HG03280 (cell line): ENCODE measurements around the gene NNT.
"Not testable (repeated sequence)": the region's sequence is repeated elsewhere in the genome, so short reads cannot be mapped to it uniquely, and the experiment has no call there.

Source experiments
- ATAC-seq: cut with Tn5 transposase; IDR thresholded peaks from one replicate; pipeline ENCODE4 v1.9.1; 2021; ENCODE audit warnings: mild to moderate bottlenecking, moderate library complexity; ENCODE audit not compliant: unreplicated experiment

The NNT gene

GRCh38 chr5:43602461-43603343 lies at the start of gene NNT:
Gene NNT (plus strand): TSS chr5:43603180. CDS start chr5:43609196, 6,016 bp downstream.
- peak; percentile 82 for ATAC-seq

DNA sequence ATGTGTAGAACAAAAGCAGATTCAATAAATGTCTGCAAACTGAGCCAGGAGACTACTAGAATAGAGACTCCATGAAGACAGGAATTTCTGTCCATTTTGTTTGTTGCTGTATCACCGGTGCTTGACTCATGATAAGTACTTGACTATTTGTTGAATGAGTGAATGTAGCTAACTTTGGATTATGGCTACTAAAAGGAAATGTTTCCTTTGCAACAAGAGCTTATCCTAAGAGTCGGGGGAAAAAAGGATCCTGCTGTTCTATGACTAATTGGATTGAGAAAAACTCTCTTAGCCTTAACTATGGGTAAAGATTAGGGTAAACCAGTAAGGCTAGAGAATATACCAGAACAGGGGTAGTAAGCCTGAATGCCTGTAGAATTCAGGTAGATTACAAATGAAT lies 49.6 kb upstream of the NNT start:
- ATAC-seq: no peak

DNA sequence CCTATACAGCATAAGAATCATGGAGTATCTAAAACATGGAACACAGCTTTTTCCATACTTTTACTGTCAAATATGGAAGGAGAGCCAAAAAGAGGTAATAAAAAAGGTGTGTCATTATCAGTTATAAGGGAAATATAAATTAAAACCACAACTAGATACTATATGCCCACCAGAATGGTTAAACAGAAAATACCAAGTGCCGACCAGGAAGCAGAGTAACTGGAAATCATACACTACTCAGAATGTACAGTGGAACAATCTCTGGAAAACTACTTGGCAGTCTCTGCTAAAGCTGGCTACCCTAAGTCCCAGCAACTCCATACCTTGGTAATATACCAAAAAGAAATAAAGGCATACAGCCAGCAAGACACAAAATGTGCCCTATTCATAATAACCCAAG lies 48.5 kb upstream of the NNT start:
- no peak for ATAC-seq

DNA sequence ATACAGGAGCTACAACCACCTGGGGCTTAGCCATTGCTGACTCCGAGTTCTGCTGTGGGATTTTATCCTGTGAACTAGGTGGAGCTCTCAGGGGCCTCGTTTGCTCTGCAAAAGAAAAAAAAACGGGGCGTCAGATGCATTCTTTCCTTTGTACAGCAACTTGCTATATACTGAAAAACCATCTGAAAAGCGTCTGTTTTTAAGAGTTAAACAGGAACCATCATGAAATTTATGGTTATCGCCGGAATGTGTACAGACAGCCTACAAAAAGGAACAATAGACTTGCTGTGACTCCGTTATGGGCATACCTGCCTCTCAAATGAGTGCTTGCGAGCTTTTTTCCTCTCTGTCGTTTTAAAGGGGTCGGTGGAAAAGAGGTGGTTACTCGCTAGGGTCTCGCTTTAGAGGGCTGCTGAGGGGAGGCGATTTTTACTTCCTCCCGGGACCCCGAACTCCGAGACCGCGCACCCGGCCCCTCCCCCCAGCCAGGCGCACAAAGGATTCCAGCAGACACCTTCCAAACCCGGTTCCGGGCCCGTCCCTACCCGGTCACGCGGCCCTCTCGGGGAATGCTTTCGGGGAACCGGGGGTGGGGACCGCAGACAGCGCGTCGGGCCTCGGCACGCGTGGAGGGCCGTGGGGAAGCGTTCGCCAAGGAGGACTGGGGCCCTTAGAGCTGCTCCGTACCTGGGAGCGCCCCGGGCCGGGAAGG lies 46.9 kb upstream of the NNT start:
- ATAC-seq: peak; percentile 0

DNA sequence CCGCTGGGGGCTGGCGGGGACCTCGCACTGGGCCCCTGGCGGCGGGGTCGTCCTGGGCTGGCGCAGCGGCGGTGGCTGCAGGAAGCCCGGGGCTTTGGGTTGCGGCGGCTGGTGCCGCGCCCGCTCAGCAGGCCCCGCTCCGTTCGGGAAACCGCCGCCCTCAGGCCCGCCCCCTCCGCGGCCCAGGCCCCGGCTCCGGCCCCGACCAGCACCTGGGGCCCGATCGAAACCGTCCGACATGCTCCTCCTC lies 46.4 kb upstream of the NNT start:
- peak; percentile 93 for ATAC-seq

- ATAC-seq: peak; percentile 74
Observed at GRCh38 chr5:43556857-43557542, 46.0 kb upstream of the NNT start, which contains the start of gene PAIP1. Gene PAIP1 (minus strand): TSS chr5:43557077. CDS start chr5:43556846, 231 bp downstream.

DNA sequence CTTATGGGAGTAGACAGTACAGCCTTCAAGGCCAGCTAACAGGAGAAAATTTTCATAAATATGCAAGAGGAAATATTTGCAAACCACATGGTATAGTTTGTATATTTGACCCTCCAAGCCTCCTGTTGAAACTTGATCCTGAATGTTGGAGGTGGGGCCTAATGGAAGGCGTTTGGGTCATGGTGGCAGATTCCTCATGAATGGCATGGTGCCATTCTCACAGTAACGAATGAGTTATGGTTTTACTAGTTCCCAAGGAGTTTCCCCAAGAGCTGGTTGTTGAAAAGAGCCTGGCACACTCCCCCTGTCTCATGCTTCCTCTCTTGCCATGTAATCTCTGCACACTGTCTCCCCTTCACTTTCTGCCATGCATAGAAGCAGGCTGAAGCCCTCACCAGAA lies 42.9 kb upstream of the NNT start:
- no peak for ATAC-seq

- no peak for ATAC-seq
Observed at GRCh38 chr5:43561356-43561755, 41.6 kb upstream of the NNT start.

DNA sequence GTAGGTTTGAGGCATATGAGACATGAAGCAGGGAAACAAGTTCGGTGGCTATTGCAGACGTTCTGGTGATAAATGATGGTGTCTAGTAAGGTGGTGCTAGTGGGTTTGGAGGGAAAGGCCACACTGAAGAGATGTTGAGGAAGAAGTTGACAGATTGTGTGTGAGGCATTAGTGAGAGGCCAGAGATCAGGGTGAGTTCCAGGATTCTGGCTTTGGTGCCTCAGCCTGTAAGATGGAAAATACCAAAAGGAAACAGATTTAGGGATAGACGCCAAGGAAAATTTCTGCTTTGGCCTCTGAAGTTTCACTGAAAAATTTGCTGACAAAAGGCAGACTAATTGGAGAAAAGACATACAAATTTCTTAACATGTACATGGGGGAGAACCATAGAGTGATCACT lies 39.7 kb upstream of the NNT start:
- no peak for ATAC-seq

DNA sequence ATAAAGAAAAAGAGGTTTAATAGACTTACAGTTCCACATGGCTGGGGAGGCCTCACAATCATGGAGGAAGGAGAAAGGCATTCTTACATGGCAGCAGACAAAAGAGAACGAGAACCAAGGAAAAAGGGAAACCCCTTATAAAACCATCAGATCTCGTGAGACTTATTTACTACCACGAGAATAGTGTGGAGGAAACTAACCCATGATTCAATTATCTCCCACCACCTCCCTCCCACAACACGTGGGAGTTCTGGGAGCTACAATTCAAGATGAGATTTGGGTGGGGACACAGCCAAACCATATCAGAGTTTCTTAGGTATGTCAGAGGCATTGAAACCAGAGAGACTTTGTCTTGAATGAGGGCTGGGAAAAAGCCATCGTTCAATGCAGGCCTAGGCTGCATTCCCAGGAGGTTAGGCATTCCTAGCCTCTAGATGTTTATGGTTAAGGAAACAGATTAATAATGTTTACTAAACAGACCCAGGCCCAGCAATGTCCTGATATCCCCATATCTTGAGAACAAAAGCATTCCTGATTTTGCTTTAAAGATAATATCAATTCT lies 38.6 kb upstream of the NNT start:
- no peak for ATAC-seq

DNA sequence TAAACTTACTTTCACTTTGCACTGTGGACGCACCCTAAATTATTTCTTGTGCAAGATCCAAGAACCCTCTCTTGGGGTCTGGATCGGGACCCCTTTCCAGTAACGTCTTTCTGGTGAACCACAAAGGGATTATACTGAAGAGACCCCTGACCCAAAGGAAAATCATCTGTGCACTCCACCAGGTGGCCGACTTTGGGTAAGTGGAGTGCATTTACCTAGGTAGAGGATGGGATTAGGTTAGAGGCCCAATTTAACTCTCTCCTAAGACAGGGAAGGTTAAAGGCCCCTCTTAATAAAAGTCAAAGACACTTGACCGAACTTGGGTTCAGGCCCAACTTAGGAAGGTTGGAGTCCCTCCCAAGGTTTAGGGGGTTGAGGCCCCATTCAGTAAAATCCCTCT lies 37.9 kb upstream of the NNT start:
- no peak for ATAC-seq

- no peak for ATAC-seq
Observed at GRCh38 chr5:43567967-43568366, 35.0 kb upstream of the NNT start.

DNA sequence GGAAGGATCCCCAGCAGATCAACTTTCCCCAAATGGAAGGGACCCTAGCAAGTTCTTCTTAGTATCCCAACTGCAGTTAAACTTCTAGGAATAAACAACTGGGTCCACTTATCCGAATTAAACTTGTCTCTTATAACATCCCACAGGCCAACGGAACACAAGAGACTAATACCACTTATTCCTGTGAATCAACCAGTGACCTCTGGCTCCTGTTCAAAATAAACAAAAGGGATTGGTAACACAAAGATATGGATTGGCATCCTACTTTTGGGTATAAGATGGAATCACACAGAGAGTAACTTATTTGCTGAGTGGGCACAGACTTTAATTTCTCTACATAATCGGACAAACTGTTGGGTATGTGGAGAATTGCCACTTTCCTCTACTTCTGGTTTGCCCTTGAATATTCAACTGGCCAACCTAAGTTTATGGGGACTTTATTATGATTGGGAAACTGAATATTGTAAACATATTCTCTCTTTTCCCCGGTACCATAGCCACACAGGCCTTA lies 33.7 kb upstream of the NNT start:
- no peak for ATAC-seq

GRCh38 chr5:43570450-43571158 lies 32.4 kb upstream of the NNT start:
- no peak for ATAC-seq

DNA sequence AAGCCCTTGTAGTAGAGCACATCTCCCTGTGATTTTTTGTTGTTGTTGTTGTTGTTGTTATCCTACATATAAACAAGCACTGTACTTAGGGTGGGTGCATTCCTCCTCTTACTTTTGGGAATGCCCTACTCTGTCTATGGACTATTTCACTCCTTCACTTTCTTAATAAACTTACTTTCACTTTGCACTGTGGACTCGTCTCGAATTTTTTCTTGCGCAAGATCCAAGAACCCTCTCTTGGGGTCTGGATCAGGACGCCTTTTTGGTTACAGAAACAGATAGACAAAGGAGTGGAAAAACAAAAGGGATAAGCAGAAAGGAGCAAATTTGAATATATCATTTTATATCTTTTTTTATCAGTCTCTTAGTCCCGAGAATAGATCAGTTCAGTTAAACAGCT lies 31.7 kb upstream of the NNT start:
- no peak for ATAC-seq

GRCh38 chr5:43572357-43572756 lies 30.6 kb upstream of the NNT start:
- ATAC-seq: no peak

- no peak for ATAC-seq
Observed at GRCh38 chr5:43573058-43573457, 29.9 kb upstream of the NNT start.

DNA sequence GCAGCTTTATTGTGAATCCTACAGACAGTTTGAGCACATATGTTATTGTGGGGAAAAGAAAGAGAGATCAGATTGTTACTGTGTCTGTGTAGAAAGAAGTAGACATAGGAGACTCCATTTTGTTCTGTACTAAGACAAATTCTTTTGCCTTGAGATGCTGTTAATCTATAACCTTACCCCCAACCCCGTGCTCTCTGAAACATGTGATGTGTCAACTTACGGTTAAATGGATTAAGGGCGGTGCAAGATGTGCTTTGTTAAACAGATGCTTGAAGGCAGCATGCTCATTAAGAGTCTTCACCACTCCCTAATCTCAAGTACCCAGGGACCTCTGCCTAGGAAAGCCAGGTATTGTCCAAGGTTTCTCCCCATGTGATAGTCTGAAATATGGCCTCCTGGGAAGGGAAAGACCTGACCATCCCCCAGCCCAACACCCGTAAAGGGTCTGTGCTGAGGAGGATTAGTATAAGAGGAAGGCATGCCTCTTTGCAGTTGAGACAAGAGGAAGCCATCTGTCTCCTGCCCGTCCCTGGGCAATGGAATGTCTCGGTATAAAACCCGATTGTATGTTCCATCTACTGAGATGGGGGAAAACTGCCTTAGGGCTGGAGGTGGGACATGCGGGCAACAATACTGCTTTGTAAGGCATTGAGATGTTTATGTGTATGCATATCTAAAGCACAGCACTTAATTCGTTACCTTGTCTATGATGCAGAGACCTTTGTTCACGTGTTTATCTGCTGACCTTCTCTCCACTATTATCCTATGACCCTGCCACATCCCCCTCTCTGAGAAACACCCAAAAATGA lies 22.4 kb upstream of the NNT start:
- ATAC-seq: not testable (repeated sequence)

- no peak for ATAC-seq
Observed at GRCh38 chr5:43581398-43581797, 21.6 kb upstream of the NNT start.
